GM21825 (cell line): ENCODE measurements around the gene SF1.

ENCODE experiments used
- ATAC-seq: cut with Tn5 transposase; IDR thresholded peaks from one replicate; pipeline ENCODE4 v1.9.1; 2021; ENCODE audit warnings: mild to moderate bottlenecking, moderate library complexity; ENCODE audit not compliant: unreplicated experiment

The SF1 gene

GRCh38 chr11:64762674-64763525 is 15.4 kb downstream of the SF1 start:
- ATAC-seq = no peak

DNA sequence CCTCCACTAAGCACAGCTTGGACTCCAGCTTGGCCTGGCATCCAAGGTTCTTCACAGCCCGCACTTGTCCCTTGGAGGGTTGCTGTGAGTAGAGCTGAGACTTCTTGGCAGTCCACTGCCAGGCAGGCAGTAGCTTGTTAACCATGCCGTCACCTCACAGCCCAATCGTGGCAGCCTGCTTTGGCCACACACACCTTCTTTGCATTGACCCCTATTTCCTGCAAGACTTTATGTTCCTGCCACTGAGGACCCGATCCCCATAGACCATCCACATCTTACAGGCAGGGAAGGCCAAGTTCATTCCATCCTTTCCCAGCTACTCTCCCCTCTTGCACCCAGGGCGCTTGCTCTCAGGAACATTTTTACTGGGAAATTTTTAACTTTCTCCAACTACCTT is 16.1 kb downstream of the SF1 start:
- no peak for ATAC-seq

GRCh38 chr11:64760759-64761420 is 17.5 kb downstream of the SF1 start:
- ATAC-seq = no peak

DNA sequence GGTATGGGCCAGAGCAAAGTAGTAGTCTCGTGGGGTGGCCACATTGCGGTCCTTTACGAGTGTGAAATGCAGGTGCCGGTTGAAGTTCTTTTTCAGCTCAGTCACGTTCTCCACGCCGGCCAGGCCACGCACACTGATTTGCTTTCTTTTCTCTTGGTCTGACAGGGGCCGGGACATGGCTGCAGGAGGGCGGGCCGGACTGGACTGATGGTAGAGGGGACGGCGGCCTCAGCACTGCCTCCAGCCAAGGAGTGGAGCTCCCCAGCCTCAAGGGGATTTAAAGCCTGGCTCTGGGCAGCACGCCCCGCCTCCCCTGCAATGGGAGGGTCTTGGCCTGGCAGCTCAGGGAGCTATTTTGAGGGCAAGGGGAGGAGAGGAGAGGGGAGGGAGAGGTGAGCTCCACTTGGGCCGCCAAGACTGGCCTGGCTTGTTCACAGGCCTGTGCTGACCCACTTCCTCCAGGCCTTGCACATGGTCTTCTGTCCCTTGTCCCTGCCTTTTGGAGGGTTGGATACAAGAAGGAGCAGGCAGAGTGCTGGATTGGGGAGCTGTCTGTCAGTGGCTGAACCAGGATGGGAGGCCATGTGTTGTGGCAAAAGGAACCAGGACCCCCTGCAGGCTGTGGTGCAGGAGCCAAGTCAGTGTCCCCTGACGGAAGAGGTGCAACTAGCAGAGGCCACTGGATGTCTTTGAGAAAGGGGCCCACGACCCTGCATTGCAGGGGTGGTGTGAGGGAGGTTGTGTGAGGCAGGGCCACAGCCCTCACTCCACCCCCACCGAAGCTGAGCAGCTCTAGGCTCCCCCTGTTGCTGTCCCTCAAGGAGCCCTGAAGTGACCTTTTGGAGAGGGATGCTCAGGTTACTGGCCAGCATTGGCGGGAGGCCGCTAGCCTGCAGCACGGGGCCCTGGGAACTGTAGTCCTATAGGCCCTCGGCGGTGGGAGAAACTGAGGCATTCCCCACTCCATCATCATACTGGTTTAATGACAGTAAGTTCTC is 18.3 kb downstream of the SF1 start, which contains the start of gene PYGM:
TSS of gene PYGM (minus strand) at position 253 of the 998 bp plus-strand sequence. CDS start at position 177, 76 bp downstream.
- no peak for ATAC-seq

DNA sequence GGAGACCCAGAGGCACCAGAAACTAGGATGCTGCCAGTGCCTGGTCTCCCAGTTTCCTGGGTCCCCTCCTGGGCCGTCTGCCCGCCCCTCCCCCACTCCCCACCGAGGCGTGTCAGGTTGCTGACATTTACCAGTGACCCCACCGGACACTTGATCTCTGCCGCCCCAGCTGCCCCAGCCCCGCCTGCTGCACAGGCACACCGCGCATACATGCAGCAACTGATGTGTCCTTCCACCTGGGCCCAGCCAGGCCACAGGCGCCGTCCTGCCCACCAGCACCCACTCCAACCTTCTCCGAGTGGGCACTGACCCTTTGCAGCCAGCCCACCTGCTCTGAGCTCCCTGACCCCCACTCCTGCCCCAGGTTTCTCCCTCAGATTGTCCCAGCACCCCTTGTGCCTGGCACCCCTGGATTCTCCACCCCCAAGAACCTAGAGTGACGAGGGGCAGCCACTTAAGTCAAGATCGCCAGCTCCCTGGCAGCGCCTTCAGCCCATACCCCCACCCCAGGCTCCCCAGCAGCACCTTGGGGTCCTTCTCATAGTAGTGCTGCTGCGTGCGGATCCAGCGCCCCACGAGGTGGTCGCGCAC is 19.1 kb downstream of the SF1 start:
- no peak for ATAC-seq

DNA sequence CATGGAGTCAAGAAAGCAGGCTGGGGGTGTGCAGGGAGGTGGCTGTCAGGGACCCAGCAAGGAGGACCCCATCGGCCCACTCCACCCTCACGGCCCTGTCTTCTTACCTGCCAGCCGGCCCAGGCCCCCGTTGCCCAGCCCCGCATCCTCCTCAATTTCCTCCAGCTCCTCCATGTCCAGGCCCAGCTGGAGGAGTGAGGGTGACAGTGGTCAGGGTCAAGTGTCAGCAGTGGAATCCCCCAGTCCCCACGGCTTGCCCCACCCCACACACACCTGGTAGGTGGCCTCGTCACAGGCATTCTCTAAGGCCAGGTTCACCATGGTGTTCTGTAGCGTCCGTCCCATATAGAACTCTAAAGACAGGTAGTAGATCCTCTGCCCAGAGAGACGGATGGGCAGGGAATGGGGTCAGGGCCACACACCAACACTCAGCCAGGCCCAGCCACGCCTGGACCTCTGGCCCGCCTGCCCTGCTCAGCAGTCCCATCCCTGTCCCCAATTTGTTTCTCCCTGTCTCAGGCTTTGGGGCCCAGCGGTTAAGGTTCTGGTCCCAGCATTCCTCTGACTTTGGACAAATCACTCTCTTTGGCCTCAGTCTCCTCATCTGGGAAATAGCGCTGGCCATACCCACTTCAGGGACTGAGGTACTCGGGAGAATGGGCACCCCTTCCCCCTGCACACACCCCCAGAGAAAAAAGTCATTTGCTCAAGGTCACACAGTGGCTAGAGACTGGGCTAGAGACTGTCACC is 19.8 kb downstream of the SF1 start:
- no peak for ATAC-seq

- no peak for ATAC-seq
Observed at GRCh38 chr11:64757549-64758329, 20.6 kb downstream of the SF1 start.

- no peak for ATAC-seq
Observed at GRCh38 chr11:64755681-64756361, 22.5 kb downstream of the SF1 start.

DNA sequence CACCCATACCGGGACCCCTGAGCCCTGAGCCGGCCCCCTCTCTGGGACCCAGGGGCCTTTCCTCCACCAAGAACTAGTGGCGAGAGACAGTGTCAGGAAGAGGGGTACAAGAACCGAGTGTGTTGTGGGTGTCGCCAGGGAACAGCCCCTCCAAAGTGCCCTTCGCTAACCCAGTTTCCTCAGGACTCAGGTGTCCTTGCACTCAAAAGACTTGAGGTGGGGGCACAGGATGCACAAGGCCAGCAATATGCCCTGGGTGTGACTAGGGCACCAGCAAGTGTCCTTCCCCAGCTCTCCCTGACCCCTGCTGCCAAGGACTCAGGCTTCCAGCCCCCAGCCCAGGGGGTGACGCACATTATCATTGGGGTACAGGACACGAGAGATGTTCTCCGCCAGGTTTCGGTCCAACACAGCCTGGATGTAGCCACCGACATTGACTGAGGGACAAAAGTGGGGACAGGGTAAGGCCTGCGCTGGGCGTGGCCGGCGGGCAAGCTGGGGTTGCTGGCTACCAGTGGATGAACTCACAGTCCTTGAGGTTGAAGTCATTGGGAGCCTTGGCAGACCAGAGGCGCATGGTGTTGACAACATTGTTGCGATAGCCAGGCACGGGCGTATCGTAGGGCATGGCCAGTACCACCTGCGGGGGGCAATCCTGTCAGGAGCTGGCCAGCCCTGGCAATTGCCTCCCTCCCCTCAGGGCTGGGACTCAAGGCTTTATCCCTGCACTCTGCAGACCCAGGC is 23.3 kb downstream of the SF1 start:
- ATAC-seq = no peak

DNA sequence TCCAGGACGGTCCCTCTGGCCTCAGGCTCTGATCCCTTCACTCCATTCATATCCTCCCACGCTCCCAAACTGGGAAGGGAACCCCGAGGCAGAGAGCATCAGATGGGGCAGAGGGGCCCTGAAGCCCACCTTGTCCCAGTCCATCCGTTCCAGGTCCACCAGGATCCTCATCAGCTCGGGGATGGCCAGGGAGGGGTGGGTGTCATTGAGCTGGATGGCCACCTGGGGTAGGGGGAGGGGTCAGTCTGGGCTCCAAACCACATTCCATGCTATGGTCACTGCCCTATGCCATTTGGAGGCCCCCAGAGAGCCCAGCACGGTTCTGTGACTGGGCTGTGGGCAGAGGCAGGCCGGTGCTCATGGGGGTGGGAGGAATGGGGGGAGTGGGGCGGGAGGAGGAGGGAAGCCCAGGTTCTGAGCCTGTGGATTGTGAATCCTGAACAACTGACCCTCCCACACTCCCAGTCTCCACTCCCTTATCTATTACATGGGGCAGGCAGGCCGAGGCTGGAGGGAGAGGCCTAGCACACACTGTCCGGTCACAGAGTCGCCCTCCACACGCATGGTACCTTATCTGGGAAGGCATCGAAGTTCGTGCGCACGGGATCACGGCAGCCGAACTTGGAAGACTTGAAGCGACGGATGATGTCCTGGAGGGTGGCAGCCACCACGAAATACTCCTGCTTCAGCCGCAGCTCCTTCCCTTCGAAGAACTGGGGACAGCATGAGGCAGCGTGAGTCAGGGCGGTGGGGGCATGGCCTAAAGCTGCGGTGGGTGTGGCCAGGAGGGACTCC is 24.0 kb downstream of the SF1 start:
- ATAC-seq = no peak

GRCh38 chr11:64753380-64754123 is 24.8 kb downstream of the SF1 start:
- ATAC-seq = no peak

GRCh38 chr11:64753019-64753379 is 25.3 kb downstream of the SF1 start:
- ATAC-seq = no peak

- ATAC-seq = no peak
Observed at GRCh38 chr11:64752175-64752970, 26.0 kb downstream of the SF1 start.

GRCh38 chr11:64751580-64751979 is 26.8 kb downstream of the SF1 start:
- no peak for ATAC-seq

DNA sequence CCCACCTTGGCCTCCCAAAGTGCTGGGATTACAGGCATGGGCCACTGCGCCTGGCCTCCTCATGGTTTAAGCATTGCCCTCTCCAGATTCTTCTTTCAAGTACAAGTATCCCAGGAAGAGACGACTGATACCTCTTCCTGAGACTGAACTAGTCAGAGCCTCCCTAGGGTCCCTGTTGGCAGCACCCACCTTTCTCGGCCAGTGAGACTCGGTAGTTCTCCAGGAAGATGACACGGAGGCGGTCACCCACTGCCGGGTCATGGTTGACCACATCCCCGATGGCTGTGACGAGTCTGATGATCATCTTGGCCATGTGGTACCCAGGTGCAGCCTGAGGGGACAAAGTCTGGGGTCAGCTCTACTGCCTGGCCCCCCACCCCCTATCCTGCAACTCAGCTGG is 27.2 kb downstream of the SF1 start:
- ATAC-seq = no peak
